Heart left ventricle (tissue), 13 donors: ENCODE data around the gene FMN2.

Experiments used
- POLR2A ChIP-seq, 2 donors: fragments of 450-650 bp; IDR thresholded peaks; one replicate each; pipeline ENCODE4 v1.6.1; 2017; ENCODE audit warnings: antibody characterized with exemption in 2 of 2, mild to moderate bottlenecking in 2 of 2, moderate library complexity in 2 of 2
- TF ChIP-seq, protein P1 (sequence below), 12 donors: fragments of 200-600 bp; sonication (generic) in 4 of 12; IDR thresholded peaks; one replicate each; pipeline versions ENCODE4 v1.5.0 to v1.8.0; 2018 to 2022; ENCODE audit warnings: antibody characterized with exemption in 12 of 12, mild to moderate bottlenecking in 5 of 12
- donor health status: ischemic (EF 13 %, LVEDD 7.1; RV severe dilation, severe dysfunction).
- donor health status: DM: no; HTN: yes; CAD: no.
- donor health status: DM: no; HTN: no; CAD: no.
- donor health status: ischemic (EF 25% LVEDD 6.9; RV normal size, moderate dysfunction).
- donor health status: ischemic (EF 25% LVEDD 5.7; RV mildly dilated, moderate dysfunction).
- donor health status: ischemic (EF 35%, LVEDD 5.7; RV mildly dilated, moderate dysfunction).
- donor health status: nonischemic (EF 11% LVEDD 7.7; RV severe dilation, severe dysfunction).
- donor health status: DM: yes; HTN: yes; CAD: no.
- donor health status: PGD.
- donor health status: ischemic (EF 29% LVEDD 5.4; RV normal size, mild dysfunction).
- donor health status: nonischemic (EF 23%, LVEDD 6.1; RV moderate dilation, normal function).

DNA sequence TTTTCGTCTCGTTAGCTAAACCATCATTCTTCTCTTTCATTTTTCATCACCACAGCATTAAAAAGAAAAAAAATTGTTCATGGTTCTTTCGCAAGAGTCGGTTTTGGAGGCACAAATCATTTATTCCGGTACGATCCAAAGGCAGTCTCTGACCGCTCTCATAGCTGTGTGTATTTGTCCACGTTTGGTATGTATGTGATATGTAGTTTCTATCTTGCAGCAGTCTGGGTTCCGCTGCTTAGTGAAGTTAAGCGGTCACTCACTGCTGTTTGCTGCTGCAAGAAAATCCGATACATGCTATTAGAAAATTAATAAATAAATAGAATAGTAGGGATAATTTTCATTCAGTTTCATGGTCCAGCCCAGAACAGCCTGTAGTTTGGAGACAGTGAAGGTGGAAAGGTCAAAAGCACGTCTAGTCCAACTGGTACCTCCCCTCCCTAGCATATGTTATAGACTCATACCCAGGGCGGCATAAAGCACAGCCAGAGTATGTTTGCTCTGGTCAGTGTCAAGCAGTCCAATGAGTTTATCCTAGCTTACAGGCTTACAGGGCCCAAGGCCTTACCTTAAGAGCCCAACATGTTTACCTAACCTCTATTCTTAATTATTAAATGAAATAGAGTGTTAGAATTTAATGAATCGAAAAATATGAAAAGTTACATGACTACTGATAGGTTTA, 2.5 kb downstream of the FMN2 start:
- TF ChIP-seq, protein P1, sequence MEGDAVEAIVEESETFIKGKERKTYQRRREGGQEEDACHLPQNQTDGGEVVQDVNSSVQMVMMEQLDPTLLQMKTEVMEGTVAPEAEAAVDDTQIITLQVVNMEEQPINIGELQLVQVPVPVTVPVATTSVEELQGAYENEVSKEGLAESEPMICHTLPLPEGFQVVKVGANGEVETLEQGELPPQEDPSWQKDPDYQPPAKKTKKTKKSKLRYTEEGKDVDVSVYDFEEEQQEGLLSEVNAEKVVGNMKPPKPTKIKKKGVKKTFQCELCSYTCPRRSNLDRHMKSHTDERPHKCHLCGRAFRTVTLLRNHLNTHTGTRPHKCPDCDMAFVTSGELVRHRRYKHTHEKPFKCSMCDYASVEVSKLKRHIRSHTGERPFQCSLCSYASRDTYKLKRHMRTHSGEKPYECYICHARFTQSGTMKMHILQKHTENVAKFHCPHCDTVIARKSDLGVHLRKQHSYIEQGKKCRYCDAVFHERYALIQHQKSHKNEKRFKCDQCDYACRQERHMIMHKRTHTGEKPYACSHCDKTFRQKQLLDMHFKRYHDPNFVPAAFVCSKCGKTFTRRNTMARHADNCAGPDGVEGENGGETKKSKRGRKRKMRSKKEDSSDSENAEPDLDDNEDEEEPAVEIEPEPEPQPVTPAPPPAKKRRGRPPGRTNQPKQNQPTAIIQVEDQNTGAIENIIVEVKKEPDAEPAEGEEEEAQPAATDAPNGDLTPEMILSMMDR (IDR thresholded peaks at IDR 0.05): no peak
- no peak for TF ChIP-seq POLR2A (IDR thresholded peaks at IDR 0.05)
